Retinal pigment epithelial cell (primary cell): ENCODE results near the gene ECT2L.

Source experiments
- DNase-seq: peaks from one replicate; pipeline ENCODE4 v3.0.0-alpha.2; 2010; ENCODE audit warnings: low read depth
- H3K4me3 ChIP-seq: 2 replicates; pipeline ENCODE4 v1.5.1; 2011; ENCODE audit warnings: mild to moderate bottlenecking, low read length, control low read depth, moderate library complexity
- CTCF ChIP-seq: conservative IDR thresholded peaks from 2 replicates; pipeline ENCODE4 v1.5.1; 2011; ENCODE audit warnings: low read depth, low read length, control low read depth, inconsistent platforms

Gene ECT2L

GRCh38 chr6:138805016-138805765 is 9.3 kb downstream of the ECT2L start:
- H3K4me3 ChIP-seq = no peak overlapping the region
- no peak for DNase-seq
- TF ChIP-seq CTCF = no peak

- no peak for TF ChIP-seq CTCF
- H3K4me3 ChIP-seq = no peak overlapping the region
- no peak for DNase-seq
Measured at GRCh38 chr6:138806889-138807288, 11.0 kb downstream of the ECT2L start.

- no peak for DNase-seq
- H3K4me3 ChIP-seq = no peak overlapping the region
- TF ChIP-seq CTCF = no peak
Measured at GRCh38 chr6:138809677-138810076, 13.8 kb downstream of the ECT2L start.

GRCh38 chr6:138811866-138812265 is 16.0 kb downstream of the ECT2L start:
- TF ChIP-seq CTCF = no peak
- H3K4me3 ChIP-seq = no peak overlapping the region
- DNase-seq = no peak

- no peak for DNase-seq
- TF ChIP-seq CTCF = no peak
- H3K4me3 ChIP-seq = no peak overlapping the region
Measured at GRCh38 chr6:138814179-138814834, 18.4 kb downstream of the ECT2L start.

GRCh38 chr6:138815221-138815620 is 19.3 kb downstream of the ECT2L start:
- TF ChIP-seq CTCF = no peak
- no peak overlapping the region for H3K4me3 ChIP-seq
- no peak for DNase-seq
